BLaER1 (cell line): Measurements from ENCODE around the gene HSPB8.

Experiments used
- H3K27ac ChIP-seq: shearing (Covaris generic); formaldehyde crosslinking; 2 replicates; pipeline ENCODE4 v1.8.1; 2022
- H3K27me3 ChIP-seq: shearing (Covaris generic); formaldehyde crosslinking; 2 replicates; pipeline ENCODE4 v1.8.1; 2022
- H3K36me3 ChIP-seq: shearing (Covaris generic); formaldehyde crosslinking; 2 replicates; pipeline ENCODE4 v1.8.1; 2022
- H3K4me1 ChIP-seq: shearing (Covaris generic); formaldehyde crosslinking; 2 replicates; pipeline ENCODE4 v1.8.1; 2022
- H3K4me2 ChIP-seq: shearing (Covaris generic); formaldehyde crosslinking; 2 replicates; pipeline ENCODE4 v1.8.1; 2022
- H3K4me3 ChIP-seq: shearing (Covaris generic); formaldehyde crosslinking; 2 replicates; pipeline ENCODE4 v1.8.1; 2022
- H3K9ac ChIP-seq: shearing (Covaris generic); formaldehyde crosslinking; 2 replicates; pipeline ENCODE4 v1.8.1; 2022
- H3K9me3 ChIP-seq: shearing (Covaris generic); formaldehyde crosslinking; 2 replicates; pipeline ENCODE4 v1.8.1; 2022
- H4K20me1 ChIP-seq: shearing (Covaris generic); formaldehyde crosslinking; 2 replicates; pipeline ENCODE4 v1.8.1; 2022
- Cebpa-rat ChIP-seq: shearing (Covaris generic); IDR thresholded peaks from 2 replicates; pipeline ENCODE4 v1.8.1; 2022

Gene HSPB8

GRCh38 chr12:119181202-119181601 is 2.5 kb downstream of the HSPB8 start:
- H3K4me2 ChIP-seq, result no peak overlapping the region
- no peak for TF ChIP-seq Cebpa-rat
- no peak overlapping the region for H3K27ac ChIP-seq

GRCh38 chr12:119181944-119182343 is 3.2 kb downstream of the HSPB8 start:
- H3K9ac ChIP-seq, result no peak overlapping the region
- H3K36me3 ChIP-seq, result no peaks in the 10 kb centered on the region
- H3K4me1 ChIP-seq, result peaks cover 12% of the 10 kb centered on the region
- no peak overlapping the region for H3K27ac ChIP-seq
- no peaks in the 10 kb centered on the region for H3K9me3 ChIP-seq
- no peak for TF ChIP-seq Cebpa-rat
- 0 out of 2 replicates have a peak, but pooled peaks cover 3% of the 10 kb centered on the region for H3K27me3 ChIP-seq
- no peak overlapping the region for H3K4me2 ChIP-seq
- no peaks in the 10 kb centered on the region for H4K20me1 ChIP-seq
- H3K4me3 ChIP-seq, result no peak overlapping the region

More at GRCh38 chr12:119181202-119181601, 2.5 kb downstream of the HSPB8 start:
- H3K27me3 ChIP-seq, result 0 out of 2 replicates have a peak, but pooled peaks cover 3% of the 10 kb centered on the region
- peaks cover 12% of the 10 kb centered on the region for H3K4me1 ChIP-seq
- H3K36me3 ChIP-seq, result no peaks in the 10 kb centered on the region
- H3K9ac ChIP-seq, result no peak overlapping the region
- H3K4me3 ChIP-seq, result no peak overlapping the region
- H4K20me1 ChIP-seq, result no peaks in the 10 kb centered on the region
- no peaks in the 10 kb centered on the region for H3K9me3 ChIP-seq

- Histone ChIP-seq H4K20me1 (no peaks in the 10 kb centered on the region), H3K9ac (no peak overlapping the region), H3K4me3 (no peak overlapping the region), H3K4me1 (peaks cover 12% of the 10 kb centered on the region), H3K27ac (no peak overlapping the region), H3K4me2 (no peak overlapping the region), H3K9me3 (no peaks in the 10 kb centered on the region), H3K36me3 (no peaks in the 10 kb centered on the region), H3K27me3 (0 out of 2 replicates have a peak, but pooled peaks cover 3% of the 10 kb centered on the region)
- no peak for TF ChIP-seq Cebpa-rat
These were observed 4.2 kb downstream of the HSPB8 start for GRCh38 chr12:119182701-119183493.

- H3K4me2 ChIP-seq, result no peak overlapping the region
- no peaks in the 10 kb centered on the region for H3K9me3 ChIP-seq
- TF ChIP-seq Cebpa-rat, result no peak
- no peaks in the 10 kb centered on the region for H3K36me3 ChIP-seq
- H4K20me1 ChIP-seq, result no peaks in the 10 kb centered on the region
- H3K4me3 ChIP-seq, result no peak overlapping the region
- peaks cover under 1% of the 10 kb centered on the region; the same call in 1 of the 2 replicates for H3K4me1 ChIP-seq
- no peak overlapping the region for H3K27ac ChIP-seq
- H3K27me3 ChIP-seq, result no peaks in the 10 kb centered on the region
- no peak overlapping the region for H3K9ac ChIP-seq
These were observed 5.4 kb downstream of the HSPB8 start for GRCh38 chr12:119183942-119184695.

- Histone ChIP-seq H3K4me2 (no peak overlapping the region), H3K4me1 (no peaks in the 10 kb centered on the region)
These were observed 16.5 kb downstream of the HSPB8 start for GRCh38 chr12:119195256-119195655.

GRCh38 chr12:119198440-119198839 is 19.7 kb downstream of the HSPB8 start:
- no peak overlapping the region for H3K9ac ChIP-seq
- H3K9me3 ChIP-seq, result no peaks in the 10 kb centered on the region
- no peak overlapping the region for H3K27ac ChIP-seq

More at GRCh38 chr12:119195256-119195655, 16.5 kb downstream of the HSPB8 start:
- Histone ChIP-seq H3K36me3 (no peaks in the 10 kb centered on the region), H3K9ac (no peak overlapping the region), H3K27ac (no peak overlapping the region), H4K20me1 (no peaks in the 10 kb centered on the region), H3K4me3 (no peak overlapping the region), H3K9me3 (peaks cover 10% of the 10 kb centered on the region), H3K27me3 (no peaks in the 10 kb centered on the region)
- TF ChIP-seq Cebpa-rat, result no peak

DNA sequence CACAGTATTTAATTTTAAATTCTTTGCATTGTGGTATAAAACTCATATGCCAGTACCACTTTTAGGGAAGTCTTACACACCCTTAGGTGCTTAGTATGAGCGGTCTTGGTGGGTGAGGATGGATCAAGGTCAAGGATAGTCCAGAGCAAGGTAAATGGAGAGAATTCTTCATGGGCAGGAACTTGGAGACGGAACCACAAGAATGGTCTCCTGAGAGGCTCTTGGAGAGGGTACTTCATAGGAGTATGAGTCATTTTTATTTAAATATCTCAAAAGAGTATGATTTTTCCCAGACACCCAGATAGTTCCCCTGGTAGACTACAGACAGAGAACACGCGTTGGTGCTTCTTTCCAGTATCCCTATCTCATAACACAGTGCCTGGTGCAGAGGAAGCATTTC is 21.9 kb downstream of the HSPB8 start:
- Histone ChIP-seq H3K4me1 (no peaks in the 10 kb centered on the region), H3K9me3 (no peaks in the 10 kb centered on the region), H3K27me3 (no peaks in the 10 kb centered on the region), H3K36me3 (no peaks in the 10 kb centered on the region), H3K9ac (no peak overlapping the region), H3K4me2 (no peak overlapping the region), H4K20me1 (no peaks in the 10 kb centered on the region), H3K27ac (no peak overlapping the region), H3K4me3 (no peak overlapping the region)
- no peak for TF ChIP-seq Cebpa-rat

More at GRCh38 chr12:119198440-119198839, 19.7 kb downstream of the HSPB8 start:
- Histone ChIP-seq H4K20me1 (no peaks in the 10 kb centered on the region), H3K27me3 (no peaks in the 10 kb centered on the region), H3K4me3 (no peak overlapping the region), H3K4me1 (no peaks in the 10 kb centered on the region), H3K36me3 (no peaks in the 10 kb centered on the region), H3K4me2 (no peak overlapping the region)
- TF ChIP-seq Cebpa-rat, result no peak

- H3K4me3 ChIP-seq, result no peak overlapping the region
- H3K9me3 ChIP-seq, result no peaks in the 10 kb centered on the region
- no peaks in the 10 kb centered on the region for H3K4me1 ChIP-seq
- no peak overlapping the region for H3K9ac ChIP-seq
- no peaks in the 10 kb centered on the region for H3K27me3 ChIP-seq
- no peak overlapping the region for H3K4me2 ChIP-seq
- no peaks in the 10 kb centered on the region for H3K36me3 ChIP-seq
- no peaks in the 10 kb centered on the region for H4K20me1 ChIP-seq
- TF ChIP-seq Cebpa-rat, result no peak
- no peak overlapping the region for H3K27ac ChIP-seq
These were observed 23.2 kb downstream of the HSPB8 start for GRCh38 chr12:119201789-119202543.

DNA sequence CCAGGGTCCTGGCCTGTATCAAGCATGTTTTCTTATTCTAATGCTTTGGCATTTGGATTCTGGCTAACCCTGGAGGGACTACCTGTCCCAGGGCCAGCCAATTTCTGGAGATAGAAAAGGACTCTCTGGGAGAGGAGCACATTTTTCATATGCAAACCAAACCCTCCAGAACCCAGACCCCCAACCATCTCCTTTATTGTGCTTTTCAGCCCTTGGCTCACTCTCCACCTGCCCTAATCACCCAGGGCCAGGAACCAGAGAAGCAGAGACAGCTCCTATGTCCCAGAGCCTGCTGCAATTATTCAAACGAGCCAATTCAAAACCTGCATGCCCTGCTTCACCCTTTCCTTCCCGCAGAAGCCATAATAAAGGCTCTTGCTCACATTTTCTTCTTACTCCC is 23.8 kb downstream of the HSPB8 start:
- Histone ChIP-seq H3K4me3 (no peak overlapping the region), H4K20me1 (no peaks in the 10 kb centered on the region), H3K4me1 (no peaks in the 10 kb centered on the region), H3K9me3 (no peaks in the 10 kb centered on the region), H3K36me3 (no peaks in the 10 kb centered on the region), H3K4me2 (no peak overlapping the region), H3K27me3 (no peaks in the 10 kb centered on the region), H3K27ac (no peak overlapping the region), H3K9ac (no peak overlapping the region)
- no peak for TF ChIP-seq Cebpa-rat

GRCh38 chr12:119204131-119204530 is 25.4 kb downstream of the HSPB8 start:
- TF ChIP-seq Cebpa-rat, result no peak
- Histone ChIP-seq H3K4me3 (no peak overlapping the region), H3K4me1 (no peaks in the 10 kb centered on the region)

More at GRCh38 chr12:119204131-119204530, 25.4 kb downstream of the HSPB8 start:
- no peak overlapping the region for H3K4me2 ChIP-seq
- no peaks in the 10 kb centered on the region for H3K36me3 ChIP-seq
- no peaks in the 10 kb centered on the region for H4K20me1 ChIP-seq
- no peaks in the 10 kb centered on the region for H3K9me3 ChIP-seq
- H3K27ac ChIP-seq, result no peak overlapping the region
- no peak overlapping the region for H3K9ac ChIP-seq
- H3K27me3 ChIP-seq, result no peaks in the 10 kb centered on the region
